Endometrial microvascular endothelial cells (primary cell): ENCODE results near the gene CXCR6. TPM values are rescaled to one million over a fixed set of nuclear protein-coding genes. Genes with fewer than 3 reads are reported as not detected.

Experiments
- in situ Hi-C: cut with HindIII; loops from 2 replicates; pipeline ENCODE4 v1.10.0; 2017; ENCODE audit warnings: low sequenced_read_pairs, low pct_unique_long_range_greater_than_20kb; ENCODE audit errors: inconsistent ontology term
- total RNA-seq: library from RNA; depleted of rRNA; stranded (reverse); fragments of >200 nt; gene quantifications from one replicate; pipeline ENCODE4 v1.2.3, GENCODE V29; 2015; ENCODE audit errors: inconsistent ontology term

Gene CXCR6
- total RNA-seq, 1 donor from 2014 or later: not detected

DNA sequence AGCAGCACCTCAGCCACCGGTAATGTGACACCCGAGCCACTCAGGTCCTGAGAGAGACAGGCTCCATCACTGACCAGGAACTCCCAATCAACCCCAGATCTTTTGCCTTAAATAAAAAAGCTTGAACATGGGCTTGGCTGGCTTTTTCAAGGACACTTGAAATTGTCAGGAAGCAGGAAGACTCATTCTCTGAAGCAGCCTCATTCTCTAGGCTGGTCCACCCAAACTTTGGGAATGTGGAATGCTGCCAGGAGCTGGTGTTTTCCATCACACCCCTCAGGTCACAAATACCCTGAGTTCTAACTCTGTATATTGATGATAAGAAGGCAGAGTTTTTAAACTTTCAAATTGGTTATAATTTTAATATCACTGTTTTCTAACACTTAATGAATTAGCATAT, 17.0 kb downstream of the CXCR6 start:
- in situ Hi-C loops: no loop called here

DNA sequence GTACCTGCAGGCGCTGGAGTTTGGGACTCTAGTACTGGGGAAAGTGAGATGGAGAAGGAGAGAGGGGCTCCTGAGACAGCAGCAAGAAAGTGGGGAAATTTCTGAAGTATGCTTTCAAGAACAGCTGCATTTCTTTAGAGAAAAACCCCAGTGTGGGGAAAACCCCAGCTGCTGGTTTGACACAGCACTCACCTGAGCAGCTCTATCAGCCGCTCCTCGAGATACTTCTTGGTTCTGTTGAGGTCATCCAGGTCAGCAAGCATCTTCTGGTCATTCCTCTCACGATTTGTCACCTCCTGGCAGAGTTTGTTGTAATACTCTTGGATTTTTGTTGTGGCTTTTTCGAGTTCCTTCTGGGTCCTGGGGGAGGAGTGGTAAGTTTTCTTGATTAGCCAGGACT, 18.8 kb downstream of the CXCR6 start:
- in situ Hi-C loops: no loop called here

DNA sequence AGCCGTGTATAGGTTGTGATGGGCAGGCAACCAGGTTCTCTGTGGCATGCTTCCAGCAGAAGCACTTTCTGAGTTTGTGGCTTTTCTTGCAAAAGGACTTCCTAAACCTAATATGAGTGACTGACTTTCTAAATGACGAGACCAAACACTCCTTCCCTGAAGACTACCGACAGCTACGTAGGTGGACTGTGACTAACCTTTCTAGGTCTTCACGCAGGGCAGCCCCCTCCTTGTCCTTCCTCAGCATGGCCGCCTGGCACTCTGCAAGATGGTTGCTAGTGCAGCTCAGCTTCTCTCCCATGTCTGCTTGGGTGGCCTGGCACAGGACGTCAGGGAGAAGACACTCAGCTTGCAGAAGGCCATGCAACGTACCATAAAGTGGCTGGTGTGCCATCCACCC, 20.9 kb downstream of the CXCR6 start:
- in situ Hi-C loops: no loop called here

DNA sequence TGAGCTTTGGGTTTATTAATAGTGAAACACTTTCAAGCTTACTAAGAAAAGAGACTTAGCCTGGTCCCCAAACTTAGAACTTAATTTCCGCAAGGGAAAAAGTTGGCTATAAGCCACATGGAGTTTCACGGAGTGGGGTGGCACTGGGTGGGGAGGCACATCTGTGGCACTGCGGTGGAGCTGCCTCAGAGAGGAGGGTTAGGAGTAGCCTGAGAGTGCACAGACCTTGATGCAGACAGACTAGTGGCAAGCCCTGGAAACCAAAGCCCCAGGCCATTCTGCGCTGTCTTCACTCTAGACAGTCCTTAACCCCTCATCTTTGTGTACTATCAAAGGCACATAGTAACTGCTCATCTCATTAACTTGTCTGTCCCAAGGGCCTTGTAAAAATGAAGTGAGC, 22.0 kb downstream of the CXCR6 start:
- in situ Hi-C loops: no loop called here

DNA sequence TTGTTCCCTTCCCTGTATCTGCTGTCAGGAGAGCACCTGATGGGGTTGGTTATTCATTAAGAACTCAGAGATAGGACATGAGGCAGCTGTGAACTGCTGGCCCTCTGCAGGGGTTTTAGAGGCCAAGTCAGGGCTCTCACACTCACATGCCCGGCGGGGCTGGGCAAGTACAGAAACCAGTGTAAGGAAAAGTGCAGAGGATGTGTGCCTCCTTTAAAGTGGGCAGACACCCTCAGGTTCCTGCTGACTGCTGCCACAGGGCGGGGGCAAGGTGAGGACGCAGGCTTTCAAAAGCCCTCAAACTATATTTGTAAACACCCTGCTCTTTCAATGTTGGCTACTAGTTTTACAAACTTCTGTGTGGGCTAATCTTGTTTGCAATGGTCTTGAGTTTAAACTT, 22.4 kb downstream of the CXCR6 start:
- in situ Hi-C loops: no loop called here

DNA sequence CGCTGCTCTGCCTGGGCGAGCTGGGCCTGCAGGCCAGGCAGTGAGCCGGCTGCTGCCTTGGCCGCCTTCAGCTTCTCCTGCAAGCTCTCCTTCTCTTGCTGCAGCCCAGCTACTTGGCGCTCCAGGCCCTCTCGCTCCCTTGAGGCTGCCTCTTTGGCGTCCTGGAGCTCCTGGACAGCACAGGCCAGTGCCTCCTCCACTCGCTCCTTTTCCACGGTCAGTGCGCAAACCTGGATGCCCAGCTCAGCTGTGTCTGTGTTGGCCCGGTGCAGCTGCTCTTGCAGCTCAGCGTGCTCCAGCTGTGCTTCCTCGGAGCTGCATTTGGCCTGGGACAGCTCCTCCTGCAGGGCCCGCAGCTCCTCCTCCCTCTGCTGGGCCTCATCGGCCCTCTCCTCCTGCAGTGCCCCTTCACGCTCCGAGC, 23.1 kb downstream of the CXCR6 start:
- in situ Hi-C loops: no loop called here

DNA sequence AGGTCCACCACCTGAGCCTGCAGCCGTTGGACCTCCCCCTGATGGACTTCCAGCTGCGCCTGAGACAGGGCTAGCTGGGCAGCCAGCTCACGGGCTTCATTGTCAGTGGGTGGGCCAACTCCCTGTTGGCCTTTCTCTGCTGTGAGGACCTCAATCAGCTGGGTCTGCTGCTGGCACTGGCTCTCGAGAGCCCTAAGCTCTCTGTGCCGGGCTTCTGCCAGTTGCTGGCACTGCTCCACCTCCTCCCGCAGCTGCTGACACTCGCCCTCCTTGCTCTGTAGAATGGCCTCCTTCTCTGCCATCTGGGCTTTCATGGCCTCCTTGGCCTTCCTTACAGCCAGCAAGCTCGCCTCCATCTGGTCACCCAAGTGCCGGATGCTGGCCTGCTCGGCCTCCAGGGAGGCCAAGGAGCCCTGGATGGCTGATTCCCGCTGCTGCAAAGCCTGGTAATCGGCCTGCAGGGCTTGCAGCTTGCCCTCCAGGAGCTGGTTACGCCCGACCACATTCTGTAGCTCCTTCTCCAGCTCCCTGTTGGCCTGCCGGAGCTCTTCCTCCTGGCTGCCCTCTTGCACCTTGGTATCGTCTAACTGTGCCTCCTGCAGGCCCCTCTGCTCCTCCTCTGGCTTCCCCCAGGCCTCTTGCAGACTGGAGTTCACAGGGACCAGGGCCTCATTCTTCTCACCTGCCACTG, 23.8 kb downstream of the CXCR6 start:
- in situ Hi-C loops: no loop called here

DNA sequence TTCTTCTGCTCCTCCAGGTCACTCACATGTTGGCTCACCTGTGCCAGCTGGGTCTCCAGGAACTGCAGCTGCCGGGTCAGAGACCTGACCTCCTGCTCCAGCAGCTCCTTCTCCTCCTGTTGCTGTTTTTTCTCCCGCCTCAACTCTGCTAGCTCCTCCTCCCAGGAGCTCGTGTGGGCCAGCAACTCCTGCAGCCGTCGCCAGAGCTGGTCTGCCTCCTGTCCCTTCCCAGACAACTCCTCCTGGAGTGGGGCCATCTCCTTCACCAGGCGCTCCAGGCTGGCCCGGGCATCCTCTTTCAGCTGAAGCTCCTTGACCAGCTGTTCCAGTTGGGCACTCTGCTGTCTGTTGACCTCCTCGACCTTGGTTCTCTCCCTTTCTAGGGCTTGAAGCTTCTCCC, 24.5 kb downstream of the CXCR6 start:
- in situ Hi-C loops: no loop called here

DNA sequence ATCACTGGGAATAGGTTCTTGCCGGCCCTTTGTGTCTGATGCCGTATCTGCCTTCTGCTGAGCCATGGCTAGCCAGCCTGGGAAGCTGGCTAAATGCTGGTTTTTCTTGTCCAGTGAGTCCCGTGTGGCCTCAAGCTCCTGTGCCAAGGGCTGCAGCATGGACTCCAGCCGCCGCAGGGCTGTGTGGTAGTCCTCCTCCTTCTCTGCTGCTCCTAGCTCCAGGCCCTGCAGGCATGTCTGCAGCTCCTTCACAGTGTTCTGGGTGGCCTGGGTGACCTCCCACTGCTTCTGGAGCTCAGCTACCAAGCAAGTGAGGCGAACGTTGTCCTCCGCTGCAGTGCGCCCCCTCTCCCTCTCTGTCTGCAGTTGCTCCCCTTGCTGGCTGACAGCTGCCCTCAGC, 24.9 kb downstream of the CXCR6 start:
- in situ Hi-C loops: no loop called here

DNA sequence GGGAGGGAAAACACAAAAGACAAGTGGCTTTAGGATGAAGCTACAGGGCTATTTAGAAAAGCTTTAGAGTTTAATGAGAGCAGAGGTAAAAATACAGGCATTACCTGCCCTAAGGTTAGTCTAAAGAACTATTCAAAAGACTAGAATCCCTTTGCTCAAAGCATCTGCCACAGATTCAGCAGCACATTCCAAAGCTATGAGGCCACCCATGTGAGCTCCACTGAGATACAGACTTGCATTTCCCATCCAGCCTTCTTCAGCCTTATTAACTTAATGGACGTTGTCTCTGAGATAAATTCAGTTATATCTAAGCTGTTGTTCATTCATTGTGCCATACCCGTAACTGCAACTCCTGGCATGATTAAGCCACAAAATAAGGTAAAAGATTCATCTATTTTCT, 25.4 kb downstream of the CXCR6 start:
- in situ Hi-C loops: no loop called here

DNA sequence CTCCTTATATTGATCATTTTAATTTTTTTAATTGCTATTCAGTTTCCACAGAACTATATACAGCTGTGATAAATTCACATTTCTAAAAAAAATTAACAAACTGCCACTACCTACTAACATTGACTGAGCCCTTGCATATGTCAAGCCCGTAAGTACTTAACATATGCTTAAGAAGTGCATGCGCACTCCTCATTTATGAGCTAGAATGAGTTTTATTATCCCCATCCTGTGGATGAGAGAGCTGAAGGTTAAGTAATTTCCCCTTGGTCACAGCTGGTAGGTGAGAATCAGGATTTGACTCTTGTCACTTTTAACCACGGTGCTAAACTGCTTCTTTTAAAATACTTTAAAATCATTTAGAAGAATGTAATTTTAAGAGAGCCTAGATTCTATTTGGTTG, 25.9 kb downstream of the CXCR6 start:
- in situ Hi-C loops: no loop called here

DNA sequence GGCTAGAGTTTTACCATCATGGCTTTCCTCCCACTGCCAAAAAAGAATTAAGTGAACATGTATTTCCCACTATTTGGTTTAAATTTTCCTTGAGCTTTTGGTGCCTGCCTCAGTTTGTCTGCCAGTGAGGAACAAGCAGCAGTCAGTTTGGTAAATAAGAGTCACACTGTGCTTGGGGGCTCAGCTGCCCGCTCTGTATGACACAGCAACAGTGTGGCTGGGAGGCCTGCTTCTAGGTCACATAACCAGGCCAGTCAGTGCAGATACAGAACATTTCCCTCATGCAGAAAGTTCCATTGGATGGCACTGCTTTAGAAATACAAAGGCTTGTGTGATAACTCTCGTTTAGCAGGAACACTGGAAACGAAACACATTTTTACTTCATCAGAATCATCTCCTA, 26.7 kb downstream of the CXCR6 start:
- in situ Hi-C loops: no loop called here

DNA sequence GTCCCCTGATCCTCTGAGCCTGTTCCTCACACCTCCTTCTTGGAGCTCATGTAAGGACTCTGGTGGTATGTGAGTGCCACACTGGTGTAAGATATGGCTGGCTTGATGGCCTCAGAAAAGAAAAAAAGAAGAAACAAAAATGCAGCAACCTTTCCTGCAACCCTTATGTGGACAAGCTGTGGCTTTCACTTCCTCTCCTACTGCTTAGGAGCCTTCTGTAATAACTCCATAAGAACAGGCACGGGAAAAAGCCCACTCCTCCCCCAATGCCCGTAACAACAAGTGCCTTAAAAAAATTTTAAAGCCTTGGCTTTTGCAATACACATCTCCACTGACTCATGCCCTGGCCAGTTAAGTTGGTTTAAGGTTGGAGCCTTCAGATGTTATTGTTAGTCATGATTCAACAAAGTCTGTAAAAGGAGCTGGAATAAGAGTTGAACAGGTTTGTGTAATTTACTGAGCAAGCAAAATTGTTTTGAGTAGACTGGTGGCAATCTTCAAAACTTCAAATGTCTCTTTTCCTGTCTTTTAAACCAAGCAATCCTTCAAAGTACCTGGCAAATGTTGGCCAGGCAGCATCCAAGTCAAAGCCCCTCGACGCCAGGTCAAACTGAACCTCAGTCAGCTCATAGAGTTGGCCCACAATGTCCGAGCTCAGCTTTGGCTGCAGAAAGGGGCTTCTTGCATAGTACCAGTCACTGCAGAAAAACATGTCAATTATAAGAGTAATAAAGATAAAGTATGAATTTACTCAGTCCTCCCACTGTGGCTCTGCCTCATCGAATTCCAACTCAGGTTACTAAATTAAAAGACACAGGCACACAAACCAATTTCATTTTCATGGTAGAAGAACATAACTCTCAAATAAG, 29.5 kb downstream of the CXCR6 start:
- in situ Hi-C loops: no loop called here

DNA sequence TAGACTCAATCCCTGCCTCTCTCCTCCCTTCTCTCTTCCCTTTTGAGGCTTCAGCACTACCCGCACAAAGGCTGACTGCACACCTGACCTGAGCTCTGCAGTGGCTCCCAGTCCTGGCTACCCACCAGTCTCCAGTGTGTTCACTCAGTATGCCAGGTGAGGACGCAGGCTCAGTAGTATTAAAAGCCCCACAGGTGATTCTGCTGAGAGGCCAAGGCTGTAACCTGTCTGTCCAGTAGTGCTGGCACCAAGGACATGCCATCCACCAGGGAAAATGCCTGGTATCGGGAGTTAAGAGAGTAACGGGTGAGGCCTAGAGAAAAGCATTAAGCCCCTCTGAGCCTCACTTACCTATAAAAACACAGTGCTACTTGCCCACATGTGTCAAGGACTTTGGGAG, 31.4 kb downstream of the CXCR6 start:
- in situ Hi-C loops: no loop called here

DNA sequence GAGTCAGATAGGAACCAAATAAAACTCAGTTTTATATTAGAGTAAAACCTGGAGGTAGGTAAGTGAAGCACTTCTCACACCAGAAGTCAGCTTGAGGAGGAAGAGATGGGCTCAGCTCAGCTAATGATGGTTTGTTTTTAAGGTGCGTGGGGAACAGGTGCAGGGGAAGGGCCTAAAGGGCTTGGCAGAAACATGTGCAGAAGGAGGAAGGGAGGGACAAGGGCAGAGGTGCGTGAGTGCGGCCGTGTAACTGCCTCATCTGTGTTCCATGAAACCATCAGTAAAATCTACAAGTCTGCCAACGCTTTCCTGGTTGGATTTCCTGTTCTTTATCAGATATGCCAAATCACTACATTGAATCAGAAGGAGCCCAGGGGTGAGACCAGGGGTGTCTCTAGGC, 32.4 kb downstream of the CXCR6 start:
- in situ Hi-C loops: no loop called here

DNA sequence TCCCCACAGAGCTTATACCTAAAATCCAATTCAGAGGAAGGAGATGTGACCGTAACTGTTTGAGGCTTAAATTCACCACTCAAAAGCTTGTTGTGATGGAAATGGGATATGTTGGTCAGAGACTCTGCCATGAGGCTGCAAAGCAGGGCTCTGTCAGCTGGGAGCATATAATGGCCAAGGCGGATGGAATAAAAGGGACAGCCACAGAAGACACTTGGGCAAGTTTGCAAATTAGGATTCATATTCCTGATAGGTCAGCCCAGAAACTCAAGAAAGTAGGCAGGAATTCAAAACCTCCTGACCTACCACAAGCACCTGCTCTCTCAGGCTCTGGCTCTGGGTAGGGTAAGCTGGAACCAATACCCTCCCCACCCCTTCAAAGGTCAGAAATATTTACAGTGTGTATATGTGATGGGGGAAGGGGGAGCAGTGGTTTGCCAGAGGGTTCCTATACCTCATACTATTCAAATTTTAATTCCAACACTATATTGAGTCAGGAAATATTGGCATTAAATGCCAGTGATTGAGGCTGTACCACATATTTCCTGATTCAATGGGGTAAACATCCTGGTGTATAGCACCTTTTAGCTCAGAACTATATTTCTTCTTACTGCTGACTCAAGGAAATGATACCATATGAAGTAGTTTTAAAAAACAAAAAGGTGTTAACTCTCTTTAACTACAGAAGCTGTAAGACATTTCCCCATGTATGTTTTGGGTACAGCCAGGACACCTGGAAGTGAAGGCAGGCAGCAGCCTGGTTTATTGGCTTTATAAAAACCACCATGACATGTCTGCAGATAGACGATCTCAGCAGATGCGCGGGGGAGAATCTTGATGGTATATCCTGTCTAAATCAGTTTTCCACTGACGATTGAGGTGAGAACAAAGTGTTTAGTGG, 33.2 kb downstream of the CXCR6 start:
- in situ Hi-C loops: no loop called here

DNA sequence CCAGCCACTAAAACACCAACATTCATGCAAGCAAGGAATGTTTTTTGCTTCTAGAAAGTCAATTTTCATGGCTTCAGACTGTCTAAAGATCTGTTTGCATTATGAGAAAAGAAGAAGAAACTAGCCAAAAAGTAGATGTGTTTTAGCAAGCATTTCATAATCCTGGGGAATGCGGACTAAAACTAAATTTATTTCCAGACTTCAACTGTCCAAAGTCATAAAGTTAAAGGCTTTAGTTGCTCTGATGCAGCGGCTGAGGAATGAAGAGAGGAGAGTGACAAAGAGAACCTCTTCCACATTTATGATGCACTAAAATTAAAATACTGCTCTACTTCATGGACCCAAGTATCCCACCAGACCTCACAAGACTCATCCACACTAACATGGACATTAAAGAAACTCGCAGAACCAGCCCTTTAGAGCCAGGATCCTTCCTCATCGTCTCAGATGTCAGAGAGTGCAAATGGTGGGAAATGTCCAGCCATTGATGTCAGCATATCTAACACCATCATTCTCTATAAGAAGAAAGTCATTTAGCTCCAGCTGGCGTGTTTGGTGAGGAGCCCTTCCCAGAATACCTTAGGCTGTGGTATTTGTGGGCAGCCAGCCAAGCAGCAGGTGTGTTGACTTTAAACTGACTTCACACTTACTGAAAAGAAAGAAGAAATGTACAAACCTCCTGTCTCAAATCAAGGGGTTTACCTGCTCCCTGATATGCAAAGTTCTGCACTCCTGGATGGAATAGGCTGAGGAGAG, 34.9 kb downstream of the CXCR6 start:
- in situ Hi-C loops: no loop called here

DNA sequence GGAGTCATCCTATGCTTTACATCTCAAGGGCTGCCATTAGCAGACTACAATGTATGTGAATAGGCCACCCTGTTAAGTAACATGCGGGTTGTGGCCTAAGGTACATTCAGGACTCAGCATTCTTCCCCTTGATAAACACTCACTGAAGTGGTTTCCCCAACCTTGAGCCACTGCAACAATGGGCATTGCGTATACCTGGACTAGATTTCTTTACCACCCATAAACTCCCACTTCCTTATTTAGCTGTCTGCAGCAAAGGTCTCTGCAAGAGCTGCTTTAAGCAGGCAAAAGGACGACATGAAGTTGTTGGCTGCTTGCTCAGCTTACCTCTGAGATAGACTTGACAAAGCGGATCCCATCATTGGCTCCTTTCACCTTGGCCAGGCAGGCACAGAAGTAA, 36.1 kb downstream of the CXCR6 start:
- in situ Hi-C loops: no loop called here
